ENCODE data around the gene ZMYND19. TPM values are rescaled to one million over a fixed set of nuclear protein-coding genes. Genes with fewer than 3 reads are reported as not detected.

Gene ZMYND19
- total RNA-seq, 2 experiments from 2014 or later: 36.2 to 43.0 TPM

- Mint-ChIP-seq H3K4me3 (no peak overlapping the region), H3K27ac (no peak overlapping the region), H3K9me3 (ENCODE audit: low read depth) (no peaks in the 10 kb centered on the region), H3K4me1 (peaks cover 17% of the 10 kb centered on the region), H3K27me3 (no peaks in the 10 kb centered on the region), H3K36me3 (ENCODE audit: low read depth) (peaks cover 47% of the 10 kb centered on the region)
- POLR2A ChIA-PET: interaction anchor here (0.7 kb wide), 1 partner anchor 10 kb away, joined by 3 read pairs; no protein-coding TSS in a partner anchor
- DNase-seq (no peak), ATAC-seq (no peak)
- intact Hi-C loops (cut with DNase I, micrococcal nuclease): no loop called here
- CTCF ChIA-PET: no interaction called here
Observed at GRCh38 chr9:137586854-137587253, 3.5 kb downstream of the ZMYND19 start.

GRCh38 chr9:137583957-137584356 is 6.4 kb downstream of the ZMYND19 start:
- H3K36me3 Mint-ChIP-seq (ENCODE audit: low read depth): peaks cover 46% of the 10 kb centered on the region
- no peak overlapping the region for H3K27ac Mint-ChIP-seq
- H3K4me1 Mint-ChIP-seq: peaks cover 15% of the 10 kb centered on the region
- intact Hi-C loops (cut with DNase I, micrococcal nuclease): no loop called here
- no peak overlapping the region for H3K4me3 Mint-ChIP-seq
- ATAC-seq (no peak), DNase-seq (no peak)
- CTCF ChIA-PET: interaction anchor here (0.6 kb wide), 1 partner anchor 10 kb away, joined by 3 read pairs; no protein-coding TSS in a partner anchor
- POLR2A ChIA-PET: no interaction called here
- no peaks in the 10 kb centered on the region for H3K9me3 Mint-ChIP-seq (ENCODE audit: low read depth)
- no peaks in the 10 kb centered on the region for H3K27me3 Mint-ChIP-seq

GRCh38 chr9:137583347-137583746 is 7.0 kb downstream of the ZMYND19 start:
- intact Hi-C loops (cut with DNase I, micrococcal nuclease): no loop called here
- H3K4me1 Mint-ChIP-seq: peaks cover 10% of the 10 kb centered on the region

GRCh38 chr9:137582286-137582860 is 7.9 kb downstream of the ZMYND19 start:
- Mint-ChIP-seq H3K4me3 (no peak overlapping the region), H3K27me3 (no peaks in the 10 kb centered on the region), H3K4me1 (peaks cover 6% of the 10 kb centered on the region), H3K9me3 (ENCODE audit: low read depth) (no peaks in the 10 kb centered on the region), H3K27ac (no peak overlapping the region), H3K36me3 (ENCODE audit: low read depth) (peaks cover 36% of the 10 kb centered on the region)
- ChIA-PET CTCF (no interaction called here), POLR2A (no interaction called here)
- ATAC-seq: no peak
- intact Hi-C loops (cut with DNase I, micrococcal nuclease): no loop called here
- peak; percentile 46 for DNase-seq

More at GRCh38 chr9:137583347-137583746, 7.0 kb downstream of the ZMYND19 start:
- DNase-seq: no peak
- CTCF ChIA-PET: no interaction called here
- POLR2A ChIA-PET: no interaction called here
- Mint-ChIP-seq H3K4me3 (no peak overlapping the region), H3K36me3 (ENCODE audit: low read depth) (peaks cover 45% of the 10 kb centered on the region), H3K27me3 (no peaks in the 10 kb centered on the region), H3K9me3 (ENCODE audit: low read depth) (no peaks in the 10 kb centered on the region), H3K27ac (no peak overlapping the region)
- ATAC-seq: no peak

GRCh38 chr9:137581361-137582285 is 8.7 kb downstream of the ZMYND19 start:
- ChIA-PET CTCF (no interaction called here), POLR2A (no interaction called here)
- DNase-seq (no peak), ATAC-seq (no peak)
- no peaks in the 10 kb centered on the region for H3K27me3 Mint-ChIP-seq
- H3K36me3 Mint-ChIP-seq (ENCODE audit: low read depth): peaks cover 31% of the 10 kb centered on the region
- H3K9me3 Mint-ChIP-seq (ENCODE audit: low read depth): no peaks in the 10 kb centered on the region
- no peak overlapping the region for H3K27ac Mint-ChIP-seq
- H3K4me1 Mint-ChIP-seq: peaks cover 11% of the 10 kb centered on the region
- no peak overlapping the region for H3K4me3 Mint-ChIP-seq
- intact Hi-C loops (cut with DNase I, micrococcal nuclease): no loop called here

- DNase-seq (no peak), ATAC-seq (no peak)
- Mint-ChIP-seq H3K4me1 (peaks cover 18% of the 10 kb centered on the region), H3K27me3 (no peaks in the 10 kb centered on the region), H3K36me3 (ENCODE audit: low read depth) (peaks cover 25% of the 10 kb centered on the region), H3K4me3 (no peak overlapping the region), H3K9me3 (ENCODE audit: low read depth) (no peaks in the 10 kb centered on the region), H3K27ac (no peak overlapping the region)
- intact Hi-C loops (cut with DNase I, micrococcal nuclease): no loop called here
- POLR2A ChIA-PET: no interaction called here
- CTCF ChIA-PET: no interaction called here
Observed at GRCh38 chr9:137580954-137581322, 9.4 kb downstream of the ZMYND19 start.

- H3K27me3 Mint-ChIP-seq: no peaks in the 10 kb centered on the region
- ATAC-seq (no peak), DNase-seq (peak; percentile 39)
- intact Hi-C loops (cut with DNase I, micrococcal nuclease): no loop called here
- H3K27ac Mint-ChIP-seq: no peak overlapping the region
- H3K9me3 Mint-ChIP-seq (ENCODE audit: low read depth): no peaks in the 10 kb centered on the region
- peaks cover 30% of the 10 kb centered on the region for H3K36me3 Mint-ChIP-seq (ENCODE audit: low read depth)
- CTCF ChIA-PET: interaction anchor here (1.5 to 2.7 kb wide), 2 partner anchors 8 to 11 kb away, joined by 6 to 12 read pairs; partner anchors contain the start of gene ZMYND19
- H3K4me3 Mint-ChIP-seq: no peak overlapping the region
- H3K4me1 Mint-ChIP-seq: peaks cover 23% of the 10 kb centered on the region
- POLR2A ChIA-PET: interaction anchor here (1.0 kb wide), 1 partner anchor 8 kb away, joined by 4 read pairs; no protein-coding TSS in a partner anchor
Observed at GRCh38 chr9:137580209-137580953, 9.9 kb downstream of the ZMYND19 start.

- CTCF ChIA-PET: interaction anchor here (0.7 to 2.7 kb wide), 6 partner anchors 9 to 693 kb away, joined by 3 to 12 read pairs (median 5); partner anchors contain the start of genes MRPL41, TRAF2 and ZMYND19
- Mint-ChIP-seq H3K27me3 (no peaks in the 10 kb centered on the region), H3K4me1 (peaks cover 28% of the 10 kb centered on the region), H3K9me3 (ENCODE audit: low read depth) (no peaks in the 10 kb centered on the region), H3K27ac (peak overlapping the region; percentile 55), H3K4me3 (peak overlapping the region; percentile 80), H3K36me3 (ENCODE audit: low read depth) (peaks cover 36% of the 10 kb centered on the region)
- intact Hi-C loops (cut with DNase I, micrococcal nuclease): loop anchor here in 1 of 2 experiments (2.0 kb wide), 1 partner anchor 44 kb away; no protein-coding TSS in a partner anchor
- ATAC-seq (no peak), DNase-seq (no peak)
- POLR2A ChIA-PET: no interaction called here
Observed at GRCh38 chr9:137579259-137579604, 11.1 kb downstream of the ZMYND19 start.

GRCh38 chr9:137578518-137579258 is 11.6 kb downstream of the ZMYND19 start, which contains the start of gene DPH7:
TSS of gene DPH7 (minus strand) at chr9:137578925. CDS start at chr9:137578777, 148 bp downstream.
- Mint-ChIP-seq H3K27me3 (no peaks in the 10 kb centered on the region), H3K4me1 (peaks cover 28% of the 10 kb centered on the region), H3K4me3 (peak within 1 kb of the TSS; percentile 80), H3K9me3 (ENCODE audit: low read depth) (no peaks in the 10 kb centered on the region), H3K36me3 (ENCODE audit: low read depth) (peaks cover 36% of the 10 kb centered on the region), H3K27ac (peak within 1 kb of the TSS; percentile 55)
- ATAC-seq: peak; percentile 99
- peak; percentile 98 for DNase-seq
- intact Hi-C loops (cut with DNase I, micrococcal nuclease): loop anchor here in 1 of 2 experiments (1.0 to 2.0 kb wide), 5 partner anchors 12 to 44 kb away; partner anchors contain the start of genes ARRDC1, MRPL41 and ZMYND19
- ChIA-PET CTCF (interaction anchor here (0.7 to 2.7 kb wide), 8 partner anchors 10 to 692 kb away, joined by 3 to 12 read pairs (median 5); partner anchors contain the start of genes MRPL41, TRAF2 and ZMYND19), POLR2A (no interaction called here)

- Mint-ChIP-seq H3K4me1 (peaks cover 28% of the 10 kb centered on the region), H3K27me3 (no peaks in the 10 kb centered on the region), H3K9me3 (ENCODE audit: low read depth) (no peaks in the 10 kb centered on the region), H3K27ac (no peak overlapping the region), H3K4me3 (no peak overlapping the region), H3K36me3 (ENCODE audit: low read depth) (peaks cover 30% of the 10 kb centered on the region)
- DNase-seq (no peak), ATAC-seq (no peak)
- intact Hi-C loops (cut with DNase I, micrococcal nuclease): no loop called here
- ChIA-PET CTCF (no interaction called here), POLR2A (interaction anchor here (0.6 kb wide), 1 partner anchor 11 kb away, joined by 3 read pairs; no protein-coding TSS in a partner anchor)
Observed at GRCh38 chr9:137575716-137576411, 14.4 kb downstream of the ZMYND19 start.

Measured in activated CD4-positive, alpha-beta T cell treated with anti-CD3 and anti-CD28 coated beads for 36 hours (primary cell).